GM21515 (cell line): ENCODE data around the gene ETV3L.
A peak's percentile ranks its signal among the peaks of the same experiment; 100 is the strongest.
"Not testable (repeated sequence)": the region's sequence is repeated elsewhere in the genome, so short reads cannot be mapped to it uniquely, and the experiment has no call there.

Experiments used
- ATAC-seq: cut with Tn5 transposase; IDR thresholded peaks from one replicate; pipeline ENCODE4 v1.9.1; 2021; ENCODE audit not compliant: unreplicated experiment

Gene ETV3L

DNA sequence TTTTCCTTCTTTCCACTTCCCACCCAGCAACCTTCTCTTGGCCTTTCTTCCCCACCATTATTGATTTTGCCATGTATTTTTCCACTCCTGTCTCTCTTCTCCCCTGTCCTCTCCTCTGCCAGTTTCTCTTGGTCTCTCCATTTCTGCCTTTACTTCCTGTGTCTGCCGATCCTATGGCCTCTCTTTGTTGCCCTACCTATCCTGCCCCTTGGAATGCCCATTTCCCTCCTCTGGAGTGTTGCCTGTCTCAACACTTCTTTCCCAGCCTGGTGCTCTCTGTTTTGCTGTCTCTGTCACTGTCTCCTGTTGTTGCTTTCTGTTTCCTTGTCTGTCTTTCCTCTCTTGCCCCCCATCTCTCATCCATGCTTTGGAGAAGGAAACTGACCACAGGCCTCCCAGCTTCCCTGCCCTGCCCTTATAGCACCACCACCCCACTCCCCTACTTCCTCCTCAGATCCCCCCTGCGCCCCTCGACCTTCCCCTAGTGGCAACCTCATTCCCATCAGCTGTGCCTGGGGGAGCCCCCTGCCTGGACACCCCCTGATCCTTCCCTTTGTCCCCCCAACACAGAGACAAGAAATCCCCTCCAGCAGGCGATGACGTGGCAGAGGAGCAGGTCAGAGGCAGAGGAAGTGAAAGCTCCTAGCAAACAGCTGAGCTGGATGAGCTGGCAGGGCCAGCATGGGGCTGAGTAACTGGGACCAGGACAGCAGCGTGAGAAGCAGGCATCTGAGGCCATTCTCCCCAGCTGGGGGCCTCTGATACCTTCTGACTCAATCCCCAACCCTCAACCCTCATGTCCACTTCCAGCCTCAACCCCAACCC is 6.6 kb upstream of the ETV3L start:
- ATAC-seq, result peak; percentile 68

DNA sequence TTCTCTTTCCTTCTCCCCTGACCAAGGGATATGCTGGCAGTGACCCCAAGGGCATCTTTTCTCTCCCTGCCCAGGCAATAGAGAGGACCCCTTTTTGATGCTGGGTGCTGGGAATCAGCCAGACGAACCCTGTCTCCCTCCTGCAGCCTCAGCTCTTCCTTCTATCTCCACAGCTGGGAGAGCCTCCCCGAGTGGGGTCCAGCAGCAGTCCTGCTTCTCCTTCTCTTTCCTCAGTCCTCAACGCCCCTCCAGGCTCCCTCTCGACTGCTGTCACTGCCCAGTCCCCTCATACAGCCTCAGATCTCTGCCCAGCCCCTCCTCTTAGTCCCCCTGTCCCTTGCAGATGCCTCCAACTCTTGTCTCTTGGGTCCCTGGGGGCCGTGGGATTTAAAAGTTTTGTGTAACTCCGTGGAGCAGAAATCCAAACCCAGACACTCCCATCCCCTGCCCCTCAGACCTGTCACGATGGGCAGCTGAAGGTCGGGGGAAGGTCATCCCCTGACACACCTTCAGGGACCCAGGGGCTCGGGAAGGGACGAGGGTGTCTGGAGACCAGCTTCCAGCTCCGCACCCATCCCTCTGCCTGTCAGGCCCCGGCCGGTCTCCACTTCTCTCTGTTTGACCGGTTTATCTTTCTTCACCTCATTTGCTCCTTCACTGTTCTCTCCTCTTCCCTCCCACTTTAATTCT is 5.8 kb upstream of the ETV3L start:
- no peak for ATAC-seq

DNA sequence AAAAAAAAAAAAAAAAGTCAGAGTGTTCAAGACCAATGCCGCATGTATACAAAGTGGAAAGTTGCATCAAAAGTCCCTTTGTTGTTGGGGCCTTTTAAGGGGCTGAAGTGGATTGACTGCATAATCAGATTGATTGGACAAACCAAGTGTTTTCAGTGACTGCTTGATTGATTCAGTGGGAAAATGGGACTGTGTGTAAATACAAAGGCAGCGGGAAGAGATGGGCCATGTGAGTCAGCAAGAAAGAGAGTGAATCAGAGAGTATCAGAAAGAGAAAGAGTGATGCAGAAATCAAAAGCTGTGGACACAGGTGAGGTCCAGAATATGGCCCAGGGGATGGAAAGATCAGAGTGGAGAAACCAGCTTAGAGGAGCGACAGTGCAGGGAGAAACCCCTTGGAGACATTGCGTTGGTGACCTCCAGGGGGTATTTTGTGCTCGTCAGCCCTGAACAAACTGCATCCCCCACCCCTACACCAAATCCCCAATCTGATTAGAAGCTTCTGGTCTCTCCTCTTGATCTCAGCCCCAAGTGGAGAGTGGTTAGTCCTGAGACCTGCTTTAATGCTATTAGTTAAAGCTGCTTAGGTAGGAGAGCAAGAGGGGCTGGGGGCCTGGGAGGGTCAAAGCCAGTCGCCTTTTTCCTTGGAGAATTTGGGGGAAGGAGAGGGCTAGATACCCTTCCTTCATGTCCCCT is 5.1 kb upstream of the ETV3L start:
- no peak for ATAC-seq

DNA sequence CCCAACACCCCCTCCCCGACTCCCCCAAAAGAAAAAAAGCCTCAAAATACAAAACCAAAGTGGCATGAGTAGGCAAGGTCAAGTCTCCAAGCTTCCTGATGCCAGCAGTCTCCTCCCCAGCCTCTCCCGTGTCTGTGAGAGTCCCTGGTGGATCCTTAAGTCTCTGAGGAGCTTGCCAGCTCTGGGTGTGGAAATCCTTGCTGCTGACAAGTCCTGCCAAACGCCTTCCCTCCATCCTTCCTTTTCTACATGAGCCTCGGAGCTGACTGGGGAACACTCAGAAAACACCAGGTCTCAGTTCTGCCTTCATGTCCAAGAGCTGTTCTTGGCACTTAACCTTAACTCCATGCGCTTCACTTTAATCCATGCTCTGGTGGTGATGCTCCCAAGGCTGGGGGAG is 3.7 kb upstream of the ETV3L start:
- ATAC-seq, result no peak

DNA sequence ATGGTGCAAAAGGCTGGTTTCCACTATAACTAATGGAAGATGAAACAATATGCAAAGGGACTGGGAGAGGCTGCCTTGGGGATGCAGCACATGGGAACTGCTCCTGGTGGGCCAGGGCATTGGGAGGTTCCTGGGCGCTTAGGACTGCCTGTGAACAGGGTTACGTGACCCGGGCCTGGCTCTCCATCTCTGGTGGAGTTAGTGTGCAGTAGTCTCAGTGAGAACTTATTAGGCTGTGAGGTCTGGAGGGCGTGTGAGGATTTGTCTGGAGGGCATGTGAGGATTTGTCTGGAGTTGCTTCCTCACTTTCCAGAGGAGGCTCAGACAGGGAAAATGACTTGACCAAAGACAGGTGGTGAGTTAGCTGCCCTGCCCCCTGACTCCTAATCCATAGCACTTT is 1.5 kb upstream of the ETV3L start:
- no peak for ATAC-seq

DNA sequence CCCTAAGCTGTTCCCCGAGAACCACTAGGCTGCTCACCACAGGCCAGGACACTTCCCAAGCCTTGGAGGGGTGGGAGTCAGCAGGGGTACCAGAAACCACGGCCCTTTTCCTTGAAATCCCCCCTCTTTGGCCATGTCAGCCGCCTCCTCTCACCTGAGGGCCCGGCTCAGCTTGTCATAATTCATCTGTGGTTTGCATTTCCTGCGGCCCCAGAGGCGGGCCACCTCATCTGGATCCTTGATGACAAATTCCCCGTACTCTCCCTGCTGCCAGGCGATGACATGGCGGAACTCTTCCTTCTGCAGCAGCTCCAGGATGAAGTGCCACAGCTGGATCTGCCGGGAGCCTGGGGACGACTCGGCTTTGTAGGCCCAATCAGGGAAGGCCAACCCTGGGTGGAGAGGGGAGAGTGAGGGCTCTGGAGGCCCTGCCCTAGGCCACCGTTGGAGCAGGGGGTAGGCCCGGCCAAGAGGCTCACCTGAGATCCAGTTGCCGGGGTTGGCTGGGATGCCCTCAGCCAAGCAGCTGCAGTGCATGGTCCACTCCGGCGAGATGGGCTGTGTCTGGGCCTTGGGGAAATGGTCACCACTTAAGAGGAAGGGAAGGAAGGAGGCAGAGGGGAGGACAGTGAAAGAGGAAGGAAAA is 498 bp downstream of the ETV3L start:
- ATAC-seq, result not testable (repeated sequence)

DNA sequence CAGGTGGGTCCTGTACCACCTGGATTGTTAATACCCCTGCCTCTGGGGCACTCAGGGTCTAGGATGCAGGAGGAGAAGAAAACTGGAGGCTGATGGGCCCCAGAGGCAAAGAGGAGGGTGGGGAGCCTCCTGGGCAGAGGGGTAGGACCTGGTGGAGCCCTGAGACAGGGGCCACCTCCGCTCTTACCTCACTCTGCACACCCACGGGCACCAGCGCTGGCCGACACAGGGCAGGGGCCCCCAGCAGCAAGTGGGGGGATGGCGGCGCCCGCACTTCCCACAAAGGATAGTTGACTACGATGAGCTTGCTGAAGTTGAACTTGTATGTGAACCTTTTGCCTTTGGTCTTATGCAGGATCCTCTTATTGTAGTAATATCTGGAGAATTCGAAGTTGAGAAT is 1.1 kb downstream of the ETV3L start:
- no peak for ATAC-seq

DNA sequence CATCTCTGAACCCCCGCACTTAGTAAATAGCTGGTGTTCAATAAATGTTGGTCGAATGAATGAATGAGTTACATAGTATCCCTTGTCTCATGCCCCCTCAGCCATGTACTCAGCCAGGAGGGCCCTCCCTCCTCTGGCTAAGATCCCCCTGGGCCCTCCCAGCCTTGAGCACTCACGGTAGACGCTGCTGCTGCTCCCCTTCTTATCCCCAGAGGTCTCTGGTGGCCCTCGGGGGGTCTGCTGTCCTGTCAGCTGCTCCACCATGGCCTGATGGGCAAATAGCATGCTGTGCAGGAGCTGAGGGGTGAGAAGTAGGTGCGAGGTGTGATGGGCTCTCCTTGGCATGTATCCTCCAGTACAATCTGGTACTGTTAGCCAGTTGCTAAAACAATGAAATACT is 1.9 kb downstream of the ETV3L start:
- ATAC-seq, result no peak

DNA sequence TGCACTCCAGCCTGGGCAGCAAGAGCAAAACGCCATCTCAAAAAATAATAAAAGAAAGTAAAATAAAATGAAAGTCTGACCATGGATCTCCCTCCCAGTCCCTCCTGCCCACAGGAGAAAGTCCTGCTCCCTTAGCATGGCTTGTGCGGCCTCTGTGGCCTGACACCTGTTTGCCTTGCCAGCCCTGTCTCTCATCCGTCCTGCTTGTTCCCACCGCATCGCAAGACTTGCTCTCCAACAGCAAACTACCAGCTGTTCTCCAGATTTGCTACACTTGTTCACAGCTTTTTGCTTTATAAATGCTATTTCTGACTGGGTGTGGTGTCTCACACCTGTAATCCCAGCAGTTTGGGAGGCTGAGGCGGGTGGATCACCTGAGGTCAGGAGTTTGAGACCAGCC is 2.7 kb downstream of the ETV3L start:
- no peak for ATAC-seq

DNA sequence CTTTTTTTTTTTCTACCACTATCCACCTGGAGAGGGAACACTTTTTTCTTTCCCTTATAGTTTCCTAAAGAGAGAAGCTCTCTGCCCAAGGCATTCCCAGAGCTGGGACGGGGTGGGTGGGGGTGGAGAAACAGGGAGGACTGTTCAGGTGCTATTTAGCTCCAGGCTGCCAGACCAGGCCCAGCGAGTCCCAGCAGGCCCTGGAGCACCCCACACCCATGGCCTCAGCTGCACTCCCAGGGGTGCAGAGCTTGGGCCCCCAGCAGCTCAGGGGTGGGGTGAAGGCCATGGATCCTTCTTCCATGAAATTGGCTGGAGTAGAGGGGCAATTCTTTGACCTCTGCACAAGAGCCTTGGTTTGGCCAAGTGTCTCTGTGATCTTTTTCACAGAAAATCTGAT is 4.1 kb downstream of the ETV3L start:
- no peak for ATAC-seq

DNA sequence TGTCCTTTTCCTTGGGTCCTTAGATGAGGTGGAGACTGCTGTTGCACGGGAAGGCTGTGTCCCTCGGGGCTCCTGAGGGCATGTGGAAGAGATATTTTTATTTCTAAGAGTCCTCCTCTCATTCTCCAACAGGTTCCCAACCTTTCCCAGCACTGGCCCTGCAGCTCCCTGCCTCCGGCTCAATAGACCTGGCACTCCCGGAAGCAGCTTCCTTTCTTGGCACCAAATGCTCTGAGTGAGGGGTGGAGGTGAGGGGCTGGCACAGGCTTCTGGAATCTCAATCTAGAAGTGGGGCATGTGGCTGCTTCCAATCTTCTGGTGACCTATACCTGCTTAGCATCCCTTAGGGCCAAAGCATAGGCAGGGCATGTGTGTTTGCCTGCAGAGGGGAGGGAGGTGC is 4.5 kb downstream of the ETV3L start:
- ATAC-seq, result no peak

DNA sequence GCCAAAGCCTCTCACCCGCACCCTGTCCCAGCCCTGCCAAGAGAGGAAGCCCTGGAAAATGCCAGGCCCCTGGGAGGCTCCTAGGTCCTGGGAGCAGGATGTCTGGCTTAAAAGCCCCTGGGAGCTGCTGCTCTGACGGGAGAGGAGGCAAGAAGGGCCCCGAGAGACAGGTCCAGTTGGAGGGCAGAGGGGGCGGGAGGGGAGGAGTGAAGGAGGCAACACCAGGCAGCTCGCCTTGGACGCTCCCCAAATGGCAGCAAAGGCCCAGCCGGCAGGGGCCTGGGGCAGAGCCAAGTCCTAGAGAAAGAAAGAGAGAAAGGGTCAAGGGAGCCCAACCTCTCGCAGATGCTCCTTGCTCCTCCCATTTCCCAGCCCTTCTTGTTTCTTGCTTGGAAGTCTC is 6.8 kb downstream of the ETV3L start:
- no peak for ATAC-seq

DNA sequence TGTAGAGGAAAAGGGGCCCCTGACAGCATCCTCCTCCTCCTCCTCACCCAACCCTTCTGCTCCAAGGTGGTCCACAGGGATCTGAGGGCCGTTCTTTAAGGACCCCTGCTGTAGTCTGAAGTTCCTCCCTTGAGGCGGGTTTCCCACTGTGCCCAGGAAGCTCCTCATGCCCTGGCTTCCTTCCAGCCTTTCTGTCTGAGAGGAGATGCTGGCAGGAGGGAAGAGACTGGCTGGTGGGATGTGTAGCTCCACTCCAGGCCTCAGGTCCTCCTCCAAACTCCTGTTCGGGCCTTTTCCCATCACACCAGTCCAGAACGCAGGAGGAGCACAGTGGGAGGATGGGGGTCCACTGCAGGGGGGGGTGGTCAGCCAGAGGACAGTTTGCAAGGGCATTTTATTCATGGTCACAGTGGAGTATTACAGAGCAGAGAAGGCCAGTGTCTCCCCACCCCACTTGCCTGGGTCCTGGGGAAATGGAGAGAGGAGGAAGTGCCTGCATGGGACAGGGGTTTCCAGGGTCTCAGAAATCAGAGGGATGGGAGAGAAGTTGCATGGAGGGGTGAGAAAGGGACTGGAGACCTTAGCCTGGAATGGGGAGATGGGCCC is 7.8 kb downstream of the ETV3L start:
- no peak for ATAC-seq

DNA sequence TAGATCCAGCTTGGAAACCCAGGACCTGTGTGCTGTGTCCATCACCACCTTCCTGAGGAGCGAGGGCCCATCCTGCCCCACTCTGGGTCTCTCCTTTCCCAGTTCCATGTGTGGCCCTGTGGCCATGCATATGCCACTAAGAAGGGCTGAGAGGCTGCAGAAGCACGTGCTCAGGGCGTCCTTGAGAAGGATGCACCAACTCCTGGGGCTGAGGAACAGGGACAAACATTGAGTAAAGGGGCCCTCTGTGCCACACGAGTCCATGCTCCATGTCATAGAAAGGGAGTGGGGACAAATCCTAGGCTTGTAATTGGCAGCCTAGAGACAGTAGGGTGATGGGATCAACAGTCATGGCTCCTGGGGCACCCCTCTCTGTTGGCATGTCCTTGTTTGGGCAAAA is 8.4 kb downstream of the ETV3L start:
- no peak for ATAC-seq

DNA sequence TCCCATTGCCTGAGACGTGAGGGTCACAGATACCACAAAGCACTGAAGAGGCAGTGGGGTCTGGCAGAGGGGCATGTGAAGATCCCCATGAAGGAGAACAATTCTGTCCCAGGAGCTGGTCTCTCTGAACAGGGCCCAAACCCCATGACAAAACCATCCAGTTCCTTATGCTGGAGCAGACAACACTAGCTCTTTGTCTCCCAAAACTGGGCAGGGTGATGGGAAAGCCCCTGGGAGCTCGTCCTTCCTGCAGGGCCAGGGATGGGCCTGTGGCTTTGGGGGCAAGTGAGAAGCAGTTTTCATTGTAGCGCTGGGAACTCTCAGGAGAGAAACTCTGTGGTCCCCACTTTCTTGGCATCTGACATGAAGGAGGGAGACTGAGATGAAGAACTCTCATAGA is 8.8 kb downstream of the ETV3L start:
- no peak for ATAC-seq

DNA sequence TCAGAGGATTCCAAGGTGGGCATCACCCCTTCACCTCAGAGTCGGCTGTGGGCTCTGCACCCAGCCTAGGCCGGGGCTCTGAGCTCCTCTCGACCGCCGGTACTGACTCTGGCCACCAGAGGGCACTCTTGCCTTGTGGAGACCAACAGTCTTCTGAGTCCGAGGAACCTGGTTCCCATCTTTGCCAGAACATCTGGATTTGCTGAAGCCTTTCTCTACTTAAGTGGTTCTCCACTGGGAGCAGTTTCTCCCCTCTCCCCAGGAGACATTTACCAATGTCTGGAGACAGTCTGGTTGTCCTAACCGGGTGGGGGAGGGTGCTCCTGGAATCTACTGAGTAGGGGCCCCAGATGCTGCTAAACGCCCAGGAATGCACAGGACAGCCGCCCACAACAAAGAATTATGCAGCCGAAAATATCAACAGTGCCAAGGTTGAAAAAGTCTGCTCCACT is 9.4 kb downstream of the ETV3L start:
- ATAC-seq, result no peak

DNA sequence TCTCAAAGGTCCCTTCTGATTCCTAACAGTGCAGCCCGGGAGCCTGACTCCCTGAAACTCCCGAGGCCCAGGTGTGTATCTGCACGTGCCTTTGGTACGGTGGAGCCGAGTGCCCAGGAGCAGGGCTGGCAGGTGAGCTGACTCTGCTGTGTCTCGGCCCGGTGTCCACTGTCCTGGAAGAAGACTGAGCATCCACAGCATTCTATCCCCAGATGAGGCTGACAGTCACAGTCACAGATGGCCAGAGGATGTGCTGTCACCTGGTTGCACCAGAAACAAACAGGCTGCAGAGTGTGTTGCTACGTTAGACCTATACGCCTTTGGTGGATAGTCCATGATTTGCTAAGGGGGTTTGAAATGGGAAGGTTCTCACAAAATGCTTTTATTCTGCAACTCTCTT is 9.8 kb downstream of the ETV3L start:
- ATAC-seq, result no peak

DNA sequence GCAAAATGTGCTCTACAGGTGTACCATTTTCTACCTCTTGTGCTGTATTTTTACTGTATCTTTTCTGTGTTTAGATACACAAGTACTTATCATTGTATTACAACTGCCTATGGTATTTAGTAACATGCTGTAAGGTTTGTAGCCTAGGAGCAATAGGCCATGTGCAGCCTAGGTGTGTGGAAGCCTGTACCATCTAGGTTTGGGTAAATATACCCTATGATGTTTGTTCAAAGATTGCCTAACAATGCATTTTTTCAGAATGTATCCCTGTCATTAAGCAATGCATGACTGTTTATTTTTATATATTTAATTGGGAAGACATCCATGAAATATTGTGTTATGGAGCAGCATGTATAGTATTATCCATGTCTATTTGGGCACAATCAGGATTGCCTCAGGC is 11.0 kb downstream of the ETV3L start:
- no peak for ATAC-seq

DNA sequence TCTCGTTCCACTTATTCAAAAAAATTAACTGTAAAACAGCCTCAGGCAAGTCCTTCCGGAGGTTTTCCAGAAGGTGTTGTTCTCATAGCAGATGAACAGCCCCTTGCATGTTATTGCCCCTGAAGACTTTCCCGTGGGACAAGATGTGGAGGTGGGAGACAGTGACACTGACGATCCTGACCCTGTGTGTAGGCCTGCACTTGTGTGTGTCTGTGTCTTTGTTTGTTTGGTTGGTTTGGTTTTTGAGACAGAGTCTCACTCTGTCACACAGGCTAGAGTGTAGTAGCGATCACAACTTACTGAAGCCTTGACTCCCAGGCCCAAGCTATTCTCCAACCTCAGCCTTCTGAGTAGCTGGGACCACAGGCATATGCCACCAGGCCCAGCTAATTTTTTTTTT is 12.6 kb downstream of the ETV3L start:
- no peak for ATAC-seq

DNA sequence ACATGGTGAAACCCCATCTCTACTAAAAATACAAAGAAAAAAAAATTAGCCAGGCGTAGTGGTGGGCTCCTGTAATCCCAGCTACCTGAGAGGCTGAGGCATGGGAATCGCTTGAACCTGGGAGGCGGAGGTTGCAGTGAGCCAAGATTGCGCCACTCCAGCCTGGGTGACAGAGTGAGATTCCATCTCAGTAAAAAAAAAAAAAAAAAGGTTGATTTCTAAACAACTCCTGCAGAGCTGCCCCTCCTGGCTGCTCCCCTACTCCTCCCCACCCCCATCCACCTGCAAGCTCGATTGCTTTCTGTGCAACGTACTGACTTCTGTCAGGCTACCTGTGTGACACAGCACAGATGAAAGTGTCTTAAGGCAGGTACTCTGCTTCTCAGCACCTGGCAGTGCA is 13.3 kb downstream of the ETV3L start:
- ATAC-seq, result no peak

DNA sequence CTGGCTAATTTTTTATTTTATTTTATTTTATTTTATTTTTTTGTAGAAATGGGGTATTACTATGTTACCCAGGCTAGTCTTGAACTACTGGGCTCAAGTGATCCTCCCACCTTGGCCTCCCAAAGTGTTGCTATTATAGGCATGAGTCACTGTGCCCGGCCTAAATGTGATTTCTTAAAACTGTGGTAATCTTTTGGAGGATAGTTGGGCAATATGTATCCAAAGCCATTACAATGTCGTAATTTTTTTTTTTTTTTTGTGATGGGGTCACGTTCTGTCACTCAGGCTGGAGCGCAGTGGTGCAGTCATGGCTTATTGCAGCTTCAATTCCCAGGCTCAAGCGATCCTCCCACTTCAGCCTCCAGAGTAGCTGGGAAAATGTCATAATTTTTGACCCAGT is 14.2 kb downstream of the ETV3L start:
- ATAC-seq, result no peak
